ENCODE results near the gene CLCN7.

Gene CLCN7

DNA sequence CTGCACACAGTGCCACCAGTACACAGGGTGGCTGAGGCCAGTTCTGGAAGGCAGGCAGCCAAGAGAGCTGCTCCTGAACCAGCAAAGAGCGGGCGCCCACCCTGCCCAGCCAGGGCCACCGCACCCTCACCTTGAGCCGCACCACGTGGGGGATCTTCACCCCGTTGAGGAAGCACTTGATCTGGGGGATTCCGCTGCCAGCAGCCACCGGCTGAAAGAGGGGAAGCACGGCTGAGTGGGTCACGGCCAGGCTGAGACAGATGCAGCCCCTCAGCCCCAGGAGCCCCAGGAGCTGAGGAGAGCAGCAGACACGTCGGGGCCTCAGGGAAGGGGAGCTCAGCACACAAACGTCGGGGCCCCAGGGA lies 15.9 kb downstream of the CLCN7 start:
- no peaks in the 10 kb centered on the region for H3K36me3 ChIP-seq (ENCODE audit: insufficient read depth)
- H3K4me2 ChIP-seq: no peak overlapping the region
- no peaks in the 10 kb centered on the region for H3K4me1 ChIP-seq (ENCODE audit: low read depth, poor library complexity, severe bottlenecking)
- H3K9ac ChIP-seq: no peak overlapping the region
- H3K79me2 ChIP-seq (ENCODE audit: insufficient read depth, low read depth): no peaks in the 10 kb centered on the region
- H4K20me1 ChIP-seq (ENCODE audit: insufficient read depth): no peaks in the 10 kb centered on the region
- no peak overlapping the region for H2AFZ ChIP-seq (ENCODE audit: low read depth)
- H3K27ac ChIP-seq: no peak overlapping the region
- H3K4me3 ChIP-seq (IDR thresholded peaks at IDR 0.05; ENCODE audit: insufficient read depth, low read depth, low read length): no peak overlapping the region
- no peaks in the 10 kb centered on the region for H3K27me3 ChIP-seq (ENCODE audit: insufficient read depth, low read depth)
- TF ChIP-seq, protein P1, sequence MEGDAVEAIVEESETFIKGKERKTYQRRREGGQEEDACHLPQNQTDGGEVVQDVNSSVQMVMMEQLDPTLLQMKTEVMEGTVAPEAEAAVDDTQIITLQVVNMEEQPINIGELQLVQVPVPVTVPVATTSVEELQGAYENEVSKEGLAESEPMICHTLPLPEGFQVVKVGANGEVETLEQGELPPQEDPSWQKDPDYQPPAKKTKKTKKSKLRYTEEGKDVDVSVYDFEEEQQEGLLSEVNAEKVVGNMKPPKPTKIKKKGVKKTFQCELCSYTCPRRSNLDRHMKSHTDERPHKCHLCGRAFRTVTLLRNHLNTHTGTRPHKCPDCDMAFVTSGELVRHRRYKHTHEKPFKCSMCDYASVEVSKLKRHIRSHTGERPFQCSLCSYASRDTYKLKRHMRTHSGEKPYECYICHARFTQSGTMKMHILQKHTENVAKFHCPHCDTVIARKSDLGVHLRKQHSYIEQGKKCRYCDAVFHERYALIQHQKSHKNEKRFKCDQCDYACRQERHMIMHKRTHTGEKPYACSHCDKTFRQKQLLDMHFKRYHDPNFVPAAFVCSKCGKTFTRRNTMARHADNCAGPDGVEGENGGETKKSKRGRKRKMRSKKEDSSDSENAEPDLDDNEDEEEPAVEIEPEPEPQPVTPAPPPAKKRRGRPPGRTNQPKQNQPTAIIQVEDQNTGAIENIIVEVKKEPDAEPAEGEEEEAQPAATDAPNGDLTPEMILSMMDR (conservative IDR thresholded peaks at IDR 0.05; ENCODE audit: low read depth, low read length): no peak

DNA sequence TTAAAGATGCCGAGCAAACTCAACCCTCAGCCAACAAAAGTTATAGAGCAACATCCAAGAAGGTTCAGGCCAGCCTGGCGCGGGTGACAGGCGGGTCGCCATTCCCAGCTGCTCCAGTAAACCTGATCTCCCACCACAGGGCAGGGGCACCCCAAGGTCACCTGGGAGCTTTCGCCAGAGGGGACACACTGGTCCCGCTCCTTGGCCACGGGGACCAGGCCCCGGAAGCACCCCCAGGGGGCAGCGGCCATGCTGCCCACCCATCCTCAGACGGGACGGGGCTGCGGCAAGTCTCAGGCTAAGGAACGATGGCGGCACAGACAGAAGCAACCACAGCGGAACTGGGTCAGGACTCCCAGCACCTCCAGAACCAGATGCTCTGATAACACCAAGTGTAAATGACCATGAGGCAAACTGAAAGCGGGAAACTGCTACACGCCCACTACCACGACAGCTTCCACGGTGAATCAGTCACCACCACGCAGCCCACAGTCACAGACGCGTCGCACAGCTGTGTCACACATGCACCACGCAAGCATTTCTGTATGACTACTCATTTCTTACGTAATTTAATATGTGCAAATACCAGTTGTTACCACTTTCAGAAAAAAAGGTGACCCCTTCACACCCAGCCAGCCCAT lies 16.4 kb downstream of the CLCN7 start:
- no peak overlapping the region for H3K4me2 ChIP-seq
- H3K27me3 ChIP-seq (ENCODE audit: insufficient read depth, low read depth): no peaks in the 10 kb centered on the region
- no peaks in the 10 kb centered on the region for H4K20me1 ChIP-seq (ENCODE audit: insufficient read depth)
- no peak overlapping the region for H3K4me3 ChIP-seq (IDR thresholded peaks at IDR 0.05; ENCODE audit: insufficient read depth, low read depth, low read length)
- no peaks in the 10 kb centered on the region for H3K79me2 ChIP-seq (ENCODE audit: insufficient read depth, low read depth)
- no peak overlapping the region for H3K9ac ChIP-seq
- H3K36me3 ChIP-seq (ENCODE audit: insufficient read depth): no peaks in the 10 kb centered on the region
- H3K27ac ChIP-seq: no peak overlapping the region
- no peaks in the 10 kb centered on the region for H3K4me1 ChIP-seq (ENCODE audit: low read depth, poor library complexity, severe bottlenecking)
- no peak overlapping the region for H2AFZ ChIP-seq (ENCODE audit: low read depth)
- TF ChIP-seq, protein P1 (conservative IDR thresholded peaks at IDR 0.05; ENCODE audit: low read depth, low read length): no peak

DNA sequence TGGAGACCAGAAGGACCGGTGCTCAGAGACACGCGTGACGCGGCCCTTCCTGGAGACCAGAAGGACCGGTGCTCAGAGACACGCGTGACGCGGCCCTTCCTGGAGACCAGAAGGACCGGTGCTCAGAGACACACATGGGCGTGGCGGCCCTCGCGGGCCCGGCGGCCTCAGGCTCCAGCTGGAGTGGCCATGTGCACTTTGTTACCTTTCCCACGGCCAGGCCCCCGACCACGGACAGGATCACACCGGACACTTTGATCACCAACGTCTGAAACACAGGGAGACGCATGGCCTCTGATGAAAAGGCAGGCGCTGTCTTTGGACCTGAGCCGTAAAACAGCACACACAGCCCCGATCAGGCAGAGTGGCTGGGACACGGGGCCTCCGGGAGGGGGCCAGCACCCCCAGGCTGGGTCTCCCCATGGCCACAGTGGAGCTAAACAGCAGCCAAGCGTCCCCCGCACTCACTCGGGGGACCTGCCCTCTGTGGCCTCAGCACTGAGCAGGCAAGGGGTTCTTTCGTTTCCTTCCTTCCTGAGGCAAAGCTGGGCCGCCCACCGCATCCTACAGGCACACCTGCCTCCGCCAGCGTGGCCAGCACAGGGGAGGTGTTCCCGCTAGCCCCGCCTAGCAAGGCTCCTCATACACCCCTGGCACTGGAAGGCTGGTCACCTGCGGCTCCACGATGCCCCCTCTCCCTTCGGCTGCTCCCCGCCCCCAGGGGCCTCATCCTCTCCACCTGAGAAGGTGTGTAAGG lies 17.2 kb downstream of the CLCN7 start:
- Histone ChIP-seq H4K20me1 (ENCODE audit: insufficient read depth) (no peaks in the 10 kb centered on the region), H3K4me3 (IDR thresholded peaks at IDR 0.05; ENCODE audit: insufficient read depth, low read depth, low read length) (no peak overlapping the region), H3K79me2 (ENCODE audit: insufficient read depth, low read depth) (no peaks in the 10 kb centered on the region), H3K9ac (no peak overlapping the region), H3K4me2 (no peak overlapping the region), H3K27me3 (ENCODE audit: insufficient read depth, low read depth) (no peaks in the 10 kb centered on the region), H3K27ac (no peak overlapping the region), H3K36me3 (ENCODE audit: insufficient read depth) (no peaks in the 10 kb centered on the region), H2AFZ (ENCODE audit: low read depth) (no peak overlapping the region), H3K4me1 (ENCODE audit: low read depth, poor library complexity, severe bottlenecking) (no peaks in the 10 kb centered on the region)
- TF ChIP-seq, protein P1 (conservative IDR thresholded peaks at IDR 0.05; ENCODE audit: low read depth, low read length): no peak

DNA sequence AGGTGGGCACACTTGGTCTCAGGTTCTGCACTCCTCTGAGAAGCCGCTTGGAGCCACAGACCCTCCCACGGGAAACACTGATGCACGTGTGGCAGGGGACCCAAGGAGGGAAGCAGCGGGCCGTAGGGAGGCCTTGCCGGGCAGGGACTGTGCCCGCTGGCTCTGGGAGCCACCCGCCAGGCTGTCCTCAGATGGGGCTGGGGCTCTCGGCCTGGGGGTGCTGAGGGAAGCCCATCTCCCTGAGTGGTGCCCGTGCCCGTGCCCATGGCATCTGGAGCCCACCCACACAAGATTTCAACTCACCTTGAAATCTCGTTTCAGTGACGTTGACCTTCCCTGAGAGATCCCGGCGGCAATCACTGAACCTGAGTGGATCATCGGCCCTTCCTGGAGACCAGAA lies 17.9 kb downstream of the CLCN7 start:
- Histone ChIP-seq H3K9ac (no peak overlapping the region), H3K36me3 (ENCODE audit: insufficient read depth) (no peaks in the 10 kb centered on the region)

More for the DNA sequence above, 17.9 kb downstream of the CLCN7 start:
- no peak overlapping the region for H3K27ac ChIP-seq
- no peaks in the 10 kb centered on the region for H3K79me2 ChIP-seq (ENCODE audit: insufficient read depth, low read depth)
- H2AFZ ChIP-seq (ENCODE audit: low read depth): no peak overlapping the region
- TF ChIP-seq, protein P1 (conservative IDR thresholded peaks at IDR 0.05; ENCODE audit: low read depth, low read length): no peak
- no peaks in the 10 kb centered on the region for H3K27me3 ChIP-seq (ENCODE audit: insufficient read depth, low read depth)
- no peak overlapping the region for H3K4me2 ChIP-seq
- H4K20me1 ChIP-seq (ENCODE audit: insufficient read depth): no peaks in the 10 kb centered on the region
- no peaks in the 10 kb centered on the region for H3K4me1 ChIP-seq (ENCODE audit: low read depth, poor library complexity, severe bottlenecking)
- H3K4me3 ChIP-seq (IDR thresholded peaks at IDR 0.05; ENCODE audit: insufficient read depth, low read depth, low read length): no peak overlapping the region

All from KMS-11 (cell line).